ENCODE results near the gene HSPB1. TPM values are rescaled to one million over a fixed set of nuclear protein-coding genes. Genes with fewer than 3 reads are reported as not detected.
A peak's percentile ranks its signal among the peaks of the same experiment; 100 is the strongest.
"Not testable (repeated sequence)": the region's sequence is repeated elsewhere in the genome, so short reads cannot be mapped to it uniquely, and the experiment has no call there.

The HSPB1 gene
- polyA plus RNA-seq, 1 experiment = 966 TPM

GRCh38 chr7:76301000-76301399 lies 1.5 kb upstream of the HSPB1 start:
- CTCF ChIA-PET = interaction anchor here (1.2 kb wide), 1 partner anchor 10 kb away, joined by 6 read pairs; no protein-coding TSS in a partner anchor
- Histone ChIP-seq H3K27me3 (ENCODE audit: control insufficient read depth, insufficient read depth, low read length) (no peaks in the 10 kb centered on the region), H3K4me3 (ENCODE audit: low read depth, low read length) (no peak overlapping the region), H3K36me3 (ENCODE audit: control insufficient read depth, insufficient read depth, low read length) (peaks cover 9% of the 10 kb centered on the region)
- POLR2A ChIA-PET = no interaction called here
- no peak for TF ChIP-seq CTCF (IDR thresholded peaks at IDR 0.05; ENCODE audit: insufficient read depth, low read depth, low read length)
- DNase-seq (ENCODE audit: low read depth) = no peak

- TF ChIP-seq CTCF (IDR thresholded peaks at IDR 0.05; ENCODE audit: insufficient read depth, low read depth, low read length) = no peak
- Histone ChIP-seq H3K36me3 (ENCODE audit: control insufficient read depth, insufficient read depth, low read length) (peaks cover 9% of the 10 kb centered on the region), H3K27me3 (ENCODE audit: control insufficient read depth, insufficient read depth, low read length) (no peaks in the 10 kb centered on the region), H3K4me3 (ENCODE audit: low read depth, low read length) (peak overlapping the region; percentile 98)
- peak; percentile 65 for DNase-seq (ENCODE audit: low read depth)
- ChIA-PET POLR2A (no interaction called here), CTCF (interaction anchor here (0.8 to 6.4 kb wide), 5 partner anchors 10 to 125 kb away, joined by 3 to 49 read pairs (median 5); no protein-coding TSS in a partner anchor)
Measured at GRCh38 chr7:76303202-76304147, 1.0 kb downstream of the HSPB1 start.

DNA sequence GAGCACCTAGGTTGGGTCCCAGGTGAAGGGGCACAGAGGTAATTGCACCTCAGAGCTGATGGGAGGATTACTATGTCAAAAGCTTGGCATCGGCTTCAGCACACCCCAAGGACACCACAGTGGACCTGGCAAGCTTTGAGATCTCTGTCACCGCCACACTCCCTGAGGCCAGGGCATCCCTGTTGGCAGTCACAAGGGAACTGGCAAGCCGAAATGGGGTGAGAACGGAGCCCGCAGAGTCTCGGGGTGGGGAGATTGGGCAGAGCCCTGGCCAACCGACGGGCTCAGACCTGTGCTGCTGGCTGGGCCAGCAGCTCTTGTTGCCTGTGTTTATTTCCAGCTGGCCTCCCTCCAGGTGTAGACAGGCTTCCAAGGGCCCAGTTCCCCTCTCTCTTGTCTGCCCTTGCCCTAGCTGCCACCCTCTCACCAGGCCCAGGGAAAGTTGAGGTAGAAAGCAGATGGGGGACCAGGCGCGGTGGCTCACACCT lies 2.5 kb downstream of the HSPB1 start:
- Histone ChIP-seq H3K36me3 (ENCODE audit: control insufficient read depth, insufficient read depth, low read length) (peaks cover 9% of the 10 kb centered on the region), H3K4me3 (ENCODE audit: low read depth, low read length) (no peak overlapping the region), H3K27me3 (ENCODE audit: control insufficient read depth, insufficient read depth, low read length) (no peaks in the 10 kb centered on the region)
- TF ChIP-seq CTCF (IDR thresholded peaks at IDR 0.05; ENCODE audit: insufficient read depth, low read depth, low read length) = no peak
- DNase-seq (ENCODE audit: low read depth) = no peak
- ChIA-PET CTCF (interaction anchor here (0.7 to 6.4 kb wide), 4 partner anchors 9 to 127 kb away, joined by 4 to 49 read pairs (median 18); no protein-coding TSS in a partner anchor), POLR2A (interaction anchor here (0.7 kb wide), 1 partner anchor 415 kb away, joined by 3 read pairs; no protein-coding TSS in a partner anchor)

DNA sequence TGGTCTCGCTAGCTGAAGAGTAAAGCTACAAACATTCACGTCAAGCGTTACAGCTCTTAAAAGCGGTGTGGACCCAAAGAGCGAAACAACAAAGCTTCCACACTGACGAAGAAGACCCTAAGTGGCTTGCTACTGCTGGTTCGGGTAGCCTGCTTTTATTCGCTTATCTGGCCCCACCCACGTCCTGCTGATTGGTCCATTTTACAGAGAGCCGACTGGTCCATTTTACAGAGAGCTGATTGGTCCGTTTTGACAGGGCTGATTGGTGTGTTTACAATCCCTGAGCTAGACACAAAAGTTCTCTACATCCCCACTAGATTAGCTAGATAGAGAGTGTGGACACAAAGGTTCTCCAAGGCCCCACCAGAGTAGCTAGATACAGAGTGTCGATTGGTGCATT lies 6.4 kb downstream of the HSPB1 start:
- POLR2A ChIA-PET; H3K36me3 ChIP-seq (ENCODE audit: control insufficient read depth, insufficient read depth, low read length): not testable (repeated sequence)
- CTCF ChIA-PET = interaction anchor here (3.5 to 6.4 kb wide), 2 partner anchors 17 to 130 kb away, joined by 19 to 49 read pairs; no protein-coding TSS in a partner anchor

GRCh38 chr7:76309341-76310101 lies 7.0 kb downstream of the HSPB1 start:
- H3K36me3 ChIP-seq (ENCODE audit: control insufficient read depth, insufficient read depth, low read length); H3K27me3 ChIP-seq (ENCODE audit: control insufficient read depth, insufficient read depth, low read length); H3K4me3 ChIP-seq (ENCODE audit: low read depth, low read length); POLR2A ChIA-PET; DNase-seq (ENCODE audit: low read depth): not testable (repeated sequence)
- CTCF ChIA-PET = interaction anchor here (3.5 to 6.4 kb wide), 2 partner anchors 18 to 131 kb away, joined by 19 to 49 read pairs; no protein-coding TSS in a partner anchor

More for the DNA sequence above, 6.4 kb downstream of the HSPB1 start:
- not testable (repeated sequence) for H3K27me3 ChIP-seq (ENCODE audit: control insufficient read depth, insufficient read depth, low read length); DNase-seq (ENCODE audit: low read depth); H3K4me3 ChIP-seq (ENCODE audit: low read depth, low read length)

Data from BJ (cell line).